H1 (cell line): ENCODE measurements around the gene WDR5. TPM values are rescaled to one million over a fixed set of nuclear protein-coding genes. Genes with fewer than 3 reads are reported as not detected.

Source experiments
- BACH1 ChIP-seq: IDR thresholded peaks from 2 replicates; pipeline ENCODE4 v1.6.1; 2012; ENCODE audit warnings: low read length, improper control_type of control experiment
- CEBPB ChIP-seq: IDR thresholded peaks from 2 replicates; pipeline ENCODE4 v1.6.1; 2012; ENCODE audit warnings: low read depth, low read length
- KDM5A ChIP-seq: fragments of 200-600 bp; IDR thresholded peaks from 2 replicates; pipeline ENCODE4 v1.7.1; 2012; ENCODE audit warnings: mild to moderate bottlenecking, low read length, inconsistent platforms, mixed read lengths
- NANOG ChIP-seq: IDR thresholded peaks from 2 replicates; pipeline ENCODE4 v1.6.1; 2011; ENCODE audit warnings: low read length, low read depth, mild to moderate bottlenecking, inconsistent platforms; ENCODE audit not compliant: insufficient read depth, poor library complexity, severe bottlenecking
- POLR2AphosphoS5 ChIP-seq: IDR thresholded peaks from 2 replicates; pipeline ENCODE4 v1.6.1; 2011; ENCODE audit warnings: low read depth, low read length
- polyA plus RNA-seq, 7 experiments: library from polyadenylated mRNA; depleted of rRNA in 3 of 7; stranded (reverse) in 5 of 7; unstranded in 2 of 7; fragments of >200 nt in 5 of 7; fragments of 200-250 nt in 2 of 7; gene quantifications; 1 replicate in 5 of 7; 2 replicates in 1 of 7; 4 replicates in 1 of 7; pipeline versions ENCODE4 v1.2.1 to v1.2.3, GENCODE V29; 2011 to 2013; ENCODE audit warnings: missing spikeins in 2 of 7, mixed read lengths in 2 of 7
- total RNA-seq: library from RNA; stranded (reverse); fragmentation: NEBNext Ultra II Directional; extraction: Animal tissue kit (Norgen Biotek cat#: 25700); gene quantifications from 2 replicates; pipeline ENCODE4 v1.2.1, GENCODE V29; 2021
- TF ChIP-seq, protein P1 (sequence below), 3 experiments: IDR thresholded peaks; 1 replicate in 2 of 3; 2 replicates in 1 of 3; pipeline versions ENCODE4 v1.5.1 to v1.6.1; 2011; ENCODE audit warnings: low read length in 3 of 3, mild to moderate bottlenecking in 3 of 3, inconsistent platforms in 2 of 3, low read depth in 1 of 3, moderate library complexity in 1 of 3; ENCODE audit not compliant: insufficient read depth in 1 of 3; ENCODE audit errors: control extremely low read depth in 1 of 3

Gene WDR5
- total and polyA plus RNA-seq, 2 of the 8 experiments (the other 6 are each of a cell fraction or from before 2014, with no cell fraction given) = 38.4 to 68.1 TPM

DNA sequence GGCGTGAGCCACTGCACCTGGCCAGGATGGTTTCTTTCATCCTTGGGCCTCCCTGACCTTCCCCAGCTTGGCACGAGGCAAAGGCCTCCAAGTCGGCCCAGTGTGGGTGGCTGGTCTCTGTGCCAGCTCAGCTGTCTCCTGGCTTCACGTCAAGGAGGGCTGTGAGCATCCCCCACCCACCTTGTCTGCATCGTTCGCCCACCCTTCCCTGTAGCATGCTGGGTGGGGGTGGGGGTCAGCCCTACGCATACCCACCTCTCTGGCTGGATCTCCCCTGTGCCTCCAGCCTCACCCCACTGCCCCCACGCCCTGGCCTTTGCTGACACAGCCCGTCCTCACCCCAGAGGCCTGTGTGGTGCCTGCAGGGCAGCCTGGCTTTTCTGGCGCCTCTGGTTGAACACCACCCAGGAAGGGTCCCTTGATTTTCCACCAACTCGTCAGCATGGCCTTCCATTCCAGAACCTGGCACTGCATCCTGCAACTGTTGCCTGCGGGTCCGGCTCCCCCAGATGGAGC is 8.8 kb upstream of the WDR5 start (continued):
- TF ChIP-seq BACH1 = no peak
- no peak for TF ChIP-seq CEBPB
- no peak for TF ChIP-seq POLR2AphosphoS5
- no peak for TF ChIP-seq NANOG
- no peak for TF ChIP-seq KDM5A
- TF ChIP-seq, protein P1, sequence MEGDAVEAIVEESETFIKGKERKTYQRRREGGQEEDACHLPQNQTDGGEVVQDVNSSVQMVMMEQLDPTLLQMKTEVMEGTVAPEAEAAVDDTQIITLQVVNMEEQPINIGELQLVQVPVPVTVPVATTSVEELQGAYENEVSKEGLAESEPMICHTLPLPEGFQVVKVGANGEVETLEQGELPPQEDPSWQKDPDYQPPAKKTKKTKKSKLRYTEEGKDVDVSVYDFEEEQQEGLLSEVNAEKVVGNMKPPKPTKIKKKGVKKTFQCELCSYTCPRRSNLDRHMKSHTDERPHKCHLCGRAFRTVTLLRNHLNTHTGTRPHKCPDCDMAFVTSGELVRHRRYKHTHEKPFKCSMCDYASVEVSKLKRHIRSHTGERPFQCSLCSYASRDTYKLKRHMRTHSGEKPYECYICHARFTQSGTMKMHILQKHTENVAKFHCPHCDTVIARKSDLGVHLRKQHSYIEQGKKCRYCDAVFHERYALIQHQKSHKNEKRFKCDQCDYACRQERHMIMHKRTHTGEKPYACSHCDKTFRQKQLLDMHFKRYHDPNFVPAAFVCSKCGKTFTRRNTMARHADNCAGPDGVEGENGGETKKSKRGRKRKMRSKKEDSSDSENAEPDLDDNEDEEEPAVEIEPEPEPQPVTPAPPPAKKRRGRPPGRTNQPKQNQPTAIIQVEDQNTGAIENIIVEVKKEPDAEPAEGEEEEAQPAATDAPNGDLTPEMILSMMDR (IDR thresholded peaks at IDR 0.05; ENCODE audit: control extremely low read depth in 1 of 3, insufficient read depth in 1 of 3, low read depth in 1 of 3, low read length in 3 of 3) = no peak
